NCI-H2196 (cell line): ENCODE results near the gene BRINP2.

Experiments
- DNase-seq: peaks from one replicate; lab custom pipeline; 2025; ENCODE audit not compliant: unreplicated experiment; lab: John Stamatoyannopoulos, UW

BRINP2 gene, protein sequence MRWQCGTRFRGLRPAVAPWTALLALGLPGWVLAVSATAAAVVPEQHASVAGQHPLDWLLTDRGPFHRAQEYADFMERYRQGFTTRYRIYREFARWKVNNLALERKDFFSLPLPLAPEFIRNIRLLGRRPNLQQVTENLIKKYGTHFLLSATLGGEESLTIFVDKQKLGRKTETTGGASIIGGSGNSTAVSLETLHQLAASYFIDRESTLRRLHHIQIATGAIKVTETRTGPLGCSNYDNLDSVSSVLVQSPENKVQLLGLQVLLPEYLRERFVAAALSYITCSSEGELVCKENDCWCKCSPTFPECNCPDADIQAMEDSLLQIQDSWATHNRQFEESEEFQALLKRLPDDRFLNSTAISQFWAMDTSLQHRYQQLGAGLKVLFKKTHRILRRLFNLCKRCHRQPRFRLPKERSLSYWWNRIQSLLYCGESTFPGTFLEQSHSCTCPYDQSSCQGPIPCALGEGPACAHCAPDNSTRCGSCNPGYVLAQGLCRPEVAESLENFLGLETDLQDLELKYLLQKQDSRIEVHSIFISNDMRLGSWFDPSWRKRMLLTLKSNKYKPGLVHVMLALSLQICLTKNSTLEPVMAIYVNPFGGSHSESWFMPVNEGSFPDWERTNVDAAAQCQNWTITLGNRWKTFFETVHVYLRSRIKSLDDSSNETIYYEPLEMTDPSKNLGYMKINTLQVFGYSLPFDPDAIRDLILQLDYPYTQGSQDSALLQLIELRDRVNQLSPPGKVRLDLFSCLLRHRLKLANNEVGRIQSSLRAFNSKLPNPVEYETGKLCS

DNA sequence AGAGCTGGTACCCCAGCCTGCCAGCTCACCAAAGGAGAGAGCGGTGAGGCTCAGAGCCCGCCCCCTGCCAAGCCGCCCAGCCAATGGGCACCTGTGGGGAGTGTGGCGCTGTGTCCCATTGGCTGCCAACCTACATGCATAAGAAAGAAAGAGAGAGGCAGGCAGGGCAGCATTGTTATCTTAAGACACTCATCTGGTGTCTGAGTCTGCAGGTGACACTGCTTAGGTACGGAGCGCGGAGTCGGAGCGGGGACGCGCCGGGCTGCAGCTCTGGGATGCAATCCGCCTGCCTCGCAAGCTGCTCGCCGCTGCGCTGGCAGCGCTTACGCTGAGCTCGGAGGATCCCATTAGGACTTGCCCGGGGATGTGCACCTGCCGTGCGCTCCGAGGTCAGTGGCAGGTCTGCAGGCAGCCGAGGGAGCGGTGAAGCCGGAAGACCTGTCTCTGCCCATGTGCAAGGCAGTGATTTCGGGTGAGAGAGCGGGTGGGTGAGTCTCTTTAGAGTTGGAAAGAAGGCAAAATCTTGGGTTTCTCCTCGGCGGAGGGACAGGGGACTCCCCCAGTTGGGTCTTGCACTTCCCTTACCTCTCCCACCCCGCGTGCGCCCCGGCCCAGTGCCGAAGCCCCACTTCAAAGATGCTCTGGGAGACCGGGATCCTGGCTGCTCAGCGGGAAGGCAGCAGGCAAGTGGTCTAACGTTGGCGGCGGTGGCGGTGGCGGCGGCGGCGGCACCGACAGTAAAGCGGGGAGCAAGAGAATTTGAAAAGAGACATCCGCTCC lies at the start of gene BRINP2:
Gene BRINP2, plus strand, starts transcription at position 203 of the 780 bp plus-strand sequence. CDS start 58,919 bp downstream, outside the sequence.
- no peak for DNase-seq

DNA sequence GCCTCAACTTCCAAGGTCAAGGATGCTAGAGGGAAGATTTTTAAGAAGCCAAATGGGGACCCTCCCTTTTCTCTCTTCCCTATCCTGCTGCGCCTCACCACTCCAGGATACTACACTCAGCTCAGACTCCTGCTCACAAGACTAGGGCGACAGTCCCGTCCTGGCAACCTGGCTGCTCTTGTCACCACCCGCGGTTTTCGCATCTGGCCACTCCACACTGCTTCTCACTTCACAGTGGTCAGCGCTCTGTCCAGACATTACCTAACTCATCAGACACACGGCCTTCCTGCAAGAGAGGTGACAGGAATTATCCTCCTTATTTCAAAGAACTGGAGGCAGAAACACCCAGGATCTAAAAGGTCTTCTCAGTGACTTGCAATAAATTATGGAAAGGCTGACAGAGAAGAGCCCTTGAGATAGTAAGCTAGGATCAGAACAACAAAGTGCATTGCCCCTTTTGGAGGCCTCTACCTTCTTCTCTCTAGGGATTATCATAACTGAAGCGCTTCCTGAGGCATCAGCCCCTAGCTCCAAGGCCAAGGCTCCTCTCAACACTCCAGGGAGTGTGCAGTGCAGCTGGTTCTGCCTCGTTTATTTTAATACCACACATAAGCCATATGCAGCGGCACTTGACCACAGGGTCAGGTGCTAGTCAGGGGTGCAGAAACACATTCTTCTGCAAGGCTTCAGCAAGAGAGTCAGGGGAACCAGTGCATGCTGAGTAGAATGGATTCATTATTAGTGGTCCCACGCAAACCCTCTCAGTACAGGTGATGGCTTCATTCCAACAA lies 48.1 kb upstream of the BRINP2 start:
- DNase-seq = no peak

DNA sequence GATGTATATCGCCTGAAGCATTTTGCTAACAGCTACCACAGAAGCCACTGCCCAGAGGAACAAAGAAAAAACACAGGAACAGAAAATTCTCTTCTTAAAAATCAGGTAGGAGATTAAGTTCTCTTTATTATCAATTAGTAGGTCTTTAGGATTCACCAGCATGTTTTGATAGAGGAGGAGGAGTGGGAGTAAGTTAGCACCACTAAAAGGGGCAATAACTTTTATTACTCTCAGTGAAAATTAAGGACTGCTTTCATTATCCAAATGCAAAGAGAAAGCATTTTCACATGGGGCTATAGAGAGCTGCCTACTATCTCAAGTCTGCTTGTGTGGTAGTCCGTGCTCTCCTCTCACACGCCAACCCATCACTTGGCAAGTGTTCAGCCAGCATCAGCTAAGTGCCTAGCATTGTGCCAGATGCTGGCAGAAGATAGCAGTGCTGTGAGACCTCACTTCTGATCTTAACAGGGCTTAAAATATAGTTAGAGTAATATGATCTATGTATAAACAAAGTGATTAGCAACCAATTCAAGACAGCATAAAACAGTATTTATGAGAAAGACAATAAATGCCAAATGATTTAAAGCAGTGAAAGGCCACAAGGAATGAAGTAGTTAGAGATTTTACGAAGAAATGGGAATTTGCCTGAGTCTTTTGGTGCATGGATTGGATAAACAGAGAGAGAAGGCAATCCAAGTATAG lies 46.0 kb upstream of the BRINP2 start:
- DNase-seq = no peak

DNA sequence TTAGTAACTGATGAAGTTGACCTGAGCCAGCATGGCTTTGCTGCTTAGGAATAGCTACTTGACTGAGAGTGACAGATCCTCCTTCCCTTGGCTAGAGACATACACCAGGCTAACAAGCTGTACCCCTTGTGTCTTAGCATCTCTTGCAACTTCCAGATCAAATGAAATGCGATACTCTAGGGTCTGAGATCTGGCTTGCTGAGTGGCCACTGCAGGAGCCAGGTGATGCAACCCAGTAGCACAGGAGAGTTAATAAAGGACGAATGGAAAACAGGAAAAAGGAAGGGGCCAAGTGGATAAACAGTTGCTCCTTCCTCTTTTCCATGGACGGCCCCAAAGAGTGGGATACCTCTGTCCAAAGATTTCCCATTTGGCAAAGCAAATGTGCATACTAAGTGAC lies 44.5 kb upstream of the BRINP2 start:
- no peak for DNase-seq

DNA sequence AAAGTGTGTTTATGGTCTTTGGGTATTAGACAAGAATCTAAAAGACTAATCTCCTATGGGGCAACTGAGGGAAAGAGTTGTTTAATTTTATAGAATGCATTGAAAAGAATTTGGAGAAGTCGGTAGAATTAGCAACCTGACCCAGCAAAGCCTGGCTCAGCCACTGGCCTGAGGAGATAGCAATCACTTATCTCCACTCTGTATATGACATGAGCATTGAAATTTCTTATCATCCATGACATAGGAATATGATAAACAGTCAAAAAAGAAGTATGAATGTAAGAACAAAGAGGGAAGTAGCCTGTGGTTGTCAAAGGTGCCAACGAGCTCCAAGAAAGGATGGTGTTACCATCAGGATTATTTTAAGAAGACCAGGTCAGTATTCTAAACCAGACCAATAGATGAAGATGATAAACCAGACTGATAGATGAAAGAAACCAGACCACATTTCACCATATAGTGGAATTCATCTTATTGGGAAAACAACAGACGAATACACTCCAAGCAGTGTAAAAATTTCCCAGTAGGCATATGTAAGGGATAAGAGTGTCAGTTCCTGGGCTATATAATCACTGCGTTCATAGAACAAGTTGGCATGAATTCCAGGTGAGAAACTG lies 42.0 kb upstream of the BRINP2 start:
- no peak for DNase-seq

DNA sequence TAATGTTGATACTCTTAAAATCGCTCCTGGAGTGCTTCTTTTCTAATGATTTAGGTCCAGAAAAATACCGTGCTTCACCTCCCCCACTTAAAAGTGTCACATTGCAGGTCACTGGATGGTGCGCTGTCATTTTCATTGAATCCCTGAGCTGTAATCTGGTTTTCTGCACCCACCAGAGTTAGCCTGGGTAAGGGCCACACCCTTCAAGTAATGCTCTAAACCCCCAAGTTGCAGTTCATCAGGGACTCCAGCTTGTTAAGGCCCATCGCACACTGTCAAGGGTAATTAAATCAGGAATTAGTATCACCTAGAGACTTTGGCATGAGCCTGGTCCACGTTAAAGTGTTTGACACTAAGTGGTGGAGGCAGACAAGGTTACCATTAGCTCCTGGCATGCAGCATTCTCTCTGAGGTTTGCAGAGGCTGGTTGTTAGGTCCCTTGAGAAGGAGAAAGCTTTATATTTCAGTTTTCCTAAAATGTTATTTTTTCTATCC lies 40.3 kb upstream of the BRINP2 start:
- no peak for DNase-seq

DNA sequence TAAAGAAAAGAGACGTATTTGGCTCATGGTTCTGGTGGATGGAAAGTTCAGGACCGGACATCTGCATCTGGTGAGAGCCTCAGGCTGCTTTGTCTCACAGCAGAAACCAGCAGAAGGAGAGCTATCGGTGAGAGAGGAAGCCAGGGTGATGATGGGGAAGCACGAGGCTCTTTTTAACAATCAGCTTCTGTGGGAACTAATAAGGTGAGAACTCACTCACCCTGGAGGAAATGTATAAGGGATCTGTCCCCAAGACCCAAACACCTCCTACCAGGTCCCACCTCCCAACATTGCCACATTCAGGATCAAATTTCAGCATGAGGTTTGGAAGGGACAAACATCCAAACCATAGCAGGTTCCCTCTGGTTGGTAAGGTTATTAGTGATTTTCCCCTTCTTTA lies 39.0 kb upstream of the BRINP2 start:
- no peak for DNase-seq

DNA sequence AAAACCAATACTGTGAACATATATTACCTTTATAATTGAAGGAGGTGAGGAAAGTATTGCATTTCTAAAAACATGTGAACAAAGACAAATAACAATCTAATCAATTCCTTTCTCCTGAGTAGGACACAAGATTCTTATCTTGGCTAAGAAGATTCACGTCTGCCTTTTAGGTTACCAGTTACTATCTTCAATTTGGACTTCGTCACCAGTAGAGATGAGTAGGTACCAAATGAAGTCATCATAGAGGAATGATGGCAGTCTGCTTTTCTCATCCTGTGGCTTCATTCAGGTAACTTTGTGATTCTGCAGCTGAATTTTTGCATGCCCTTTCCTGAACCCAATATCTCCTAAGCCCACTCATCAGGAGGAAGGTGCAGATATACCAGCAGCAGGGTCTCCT lies 38.6 kb upstream of the BRINP2 start:
- no peak for DNase-seq

DNA sequence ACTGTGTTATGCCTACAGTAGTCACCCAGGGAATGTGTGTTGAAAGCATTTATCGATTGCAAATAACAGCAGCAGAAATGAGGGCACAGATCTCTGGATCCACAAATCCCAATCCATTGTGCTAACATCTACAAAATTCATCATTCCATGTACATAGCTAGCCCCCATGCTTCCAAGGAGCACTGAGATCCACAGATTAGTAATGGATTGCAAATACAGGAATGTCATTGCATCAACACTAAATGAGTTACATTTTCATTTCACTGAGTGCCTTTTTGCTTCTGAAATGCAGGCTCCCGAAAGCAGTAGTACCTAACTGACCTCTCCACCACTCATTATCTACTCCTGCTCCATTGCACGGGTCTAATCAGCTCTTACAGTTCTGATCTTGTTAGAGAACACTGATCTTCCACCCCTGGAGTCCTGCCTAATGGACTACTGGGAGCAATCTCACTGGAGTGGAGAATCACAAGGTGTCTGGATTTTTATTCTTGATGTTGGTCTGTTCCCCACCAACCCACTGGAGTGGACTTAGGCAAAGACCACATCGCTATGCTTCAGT lies 36.7 kb upstream of the BRINP2 start:
- no peak for DNase-seq

DNA sequence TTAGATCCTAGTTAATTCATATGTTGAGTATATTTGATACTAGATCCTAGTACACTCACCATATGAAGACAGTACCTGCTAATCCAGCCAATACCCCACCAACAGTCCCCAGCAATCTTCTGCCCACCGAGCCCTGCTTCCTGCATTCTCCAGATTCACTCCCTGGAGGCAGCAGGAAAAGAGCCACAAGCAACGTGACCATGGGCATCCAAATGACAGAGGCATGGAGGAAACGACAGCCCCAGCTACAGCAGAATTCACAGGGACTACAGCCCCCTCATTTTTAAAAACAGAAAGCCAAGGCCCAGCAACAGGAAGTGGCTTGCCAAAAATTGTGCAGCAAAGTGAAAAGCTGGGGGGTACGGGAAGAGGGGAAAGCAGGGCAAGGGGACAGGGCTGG lies 35.5 kb upstream of the BRINP2 start:
- DNase-seq = no peak

DNA sequence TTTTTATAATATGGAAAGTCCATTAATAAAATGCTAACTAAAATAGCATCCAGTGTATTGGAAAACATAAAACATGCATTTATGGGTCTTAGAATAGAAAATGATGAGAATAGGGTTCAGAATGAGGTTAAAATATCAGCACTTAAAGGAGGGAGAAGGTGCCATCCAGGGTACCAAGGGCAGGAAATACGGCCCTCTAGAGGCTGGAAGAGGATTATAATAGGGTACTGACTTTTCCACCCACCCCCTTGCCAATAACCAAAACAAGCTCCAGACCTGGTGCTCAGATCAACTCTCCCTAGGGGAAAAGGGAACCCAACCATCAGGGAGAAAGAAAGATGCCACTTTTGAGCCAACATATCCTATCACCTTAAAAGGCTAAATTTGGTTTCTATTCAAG lies 32.9 kb upstream of the BRINP2 start:
- no peak for DNase-seq

DNA sequence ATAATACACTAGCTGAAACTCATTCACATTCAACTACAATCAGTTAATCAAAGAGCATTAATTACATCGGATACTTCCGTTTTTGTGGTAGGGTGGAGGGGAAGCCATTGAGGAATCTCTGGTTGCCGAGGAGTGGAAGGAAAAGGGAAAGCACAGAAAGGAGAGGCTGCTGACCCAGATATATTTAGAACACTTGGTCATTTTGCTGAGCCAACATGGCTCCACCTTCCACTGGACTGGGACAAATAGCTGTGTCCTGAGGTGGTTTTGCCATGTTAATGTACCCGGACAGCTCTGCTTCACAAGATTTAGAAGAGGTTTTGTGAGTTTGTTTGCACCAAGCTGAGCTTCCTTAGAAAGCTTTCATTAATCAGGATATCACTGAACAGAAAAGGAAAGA lies 32.4 kb upstream of the BRINP2 start:
- no peak for DNase-seq

DNA sequence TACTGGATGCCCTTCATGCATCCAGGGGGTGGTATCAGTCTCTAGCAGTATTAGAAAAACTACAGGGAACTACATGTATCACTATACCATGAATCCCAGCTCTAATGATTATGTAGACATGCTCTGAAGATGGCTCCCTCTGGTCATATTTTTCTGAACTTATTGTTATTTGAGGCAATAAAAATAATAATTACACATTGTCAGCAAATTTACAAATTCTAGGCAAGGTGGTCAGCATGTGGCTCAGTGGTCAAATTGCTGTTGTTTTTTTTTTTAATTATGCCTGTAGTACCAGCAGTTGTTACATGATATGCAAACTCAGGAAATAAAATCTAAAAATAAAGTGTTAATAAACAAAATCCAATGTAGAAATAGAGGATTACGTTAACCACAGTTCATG lies 28.7 kb upstream of the BRINP2 start:
- DNase-seq = no peak

DNA sequence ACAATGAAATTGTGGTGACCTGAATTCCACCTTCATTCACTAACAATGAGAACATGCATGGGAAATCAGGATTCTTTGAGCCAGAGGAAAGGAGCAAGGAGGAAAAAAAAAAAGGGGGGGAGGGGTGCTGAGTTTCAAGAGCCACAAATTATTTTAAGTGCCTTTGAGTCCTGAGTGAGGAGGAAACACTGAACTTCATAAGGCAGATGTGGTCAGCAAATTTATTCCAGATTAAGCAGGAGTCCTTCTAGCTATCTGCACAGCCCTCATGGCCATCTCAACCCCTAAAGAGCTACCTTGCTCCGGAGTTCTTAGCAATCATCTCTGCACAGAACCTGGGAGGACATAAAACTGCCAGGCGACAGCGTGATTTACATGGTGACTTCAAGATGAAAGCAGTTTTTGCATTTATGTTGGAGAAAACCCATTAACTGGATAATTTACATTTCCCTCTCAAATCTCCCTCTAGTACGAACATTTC lies 27.9 kb upstream of the BRINP2 start:
- no peak for DNase-seq

DNA sequence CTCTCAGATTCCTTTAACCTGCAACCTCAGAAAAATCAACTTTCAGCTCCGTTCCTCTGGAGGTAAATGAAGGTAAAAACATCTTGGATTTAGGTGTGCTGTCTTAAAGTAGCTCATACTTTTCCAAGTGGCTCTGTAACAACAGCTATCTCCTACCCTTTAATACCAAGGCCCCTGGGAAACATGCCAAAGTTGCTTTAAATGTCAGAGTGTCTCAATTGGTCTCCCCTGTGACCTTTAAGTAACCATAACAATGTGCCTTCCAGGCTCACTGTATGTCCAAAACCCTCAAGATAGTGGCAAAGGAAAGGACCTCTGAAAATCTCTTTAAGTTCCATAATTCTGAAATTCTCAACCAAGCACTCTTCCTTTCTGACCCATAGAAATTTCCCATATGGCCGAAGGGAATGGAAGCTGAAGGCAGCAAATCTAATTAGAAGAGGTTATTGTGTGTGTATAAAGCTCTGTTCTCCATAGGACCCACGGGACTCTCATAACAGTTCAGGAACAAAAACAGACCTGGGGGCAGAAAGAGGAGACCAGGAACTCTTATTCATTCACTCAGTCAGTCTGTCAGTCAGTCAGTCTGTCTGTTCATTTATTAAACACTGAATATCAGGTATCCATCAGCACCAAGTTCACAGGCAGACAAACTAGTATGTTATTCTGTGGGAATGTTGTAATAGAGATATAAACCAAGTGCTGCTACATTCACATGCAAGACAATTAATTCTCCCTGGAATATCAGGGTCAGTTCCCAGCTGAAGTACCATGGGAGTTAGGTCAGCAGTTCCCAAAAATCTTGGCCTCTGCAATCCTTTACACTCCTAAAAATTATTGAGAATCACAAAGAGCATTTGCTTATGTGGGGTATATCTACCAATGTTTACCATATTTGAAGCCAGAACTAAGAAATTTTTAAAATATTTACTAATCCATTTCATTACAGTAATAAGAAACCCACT lies 25.4 kb upstream of the BRINP2 start:
- DNase-seq = no peak

DNA sequence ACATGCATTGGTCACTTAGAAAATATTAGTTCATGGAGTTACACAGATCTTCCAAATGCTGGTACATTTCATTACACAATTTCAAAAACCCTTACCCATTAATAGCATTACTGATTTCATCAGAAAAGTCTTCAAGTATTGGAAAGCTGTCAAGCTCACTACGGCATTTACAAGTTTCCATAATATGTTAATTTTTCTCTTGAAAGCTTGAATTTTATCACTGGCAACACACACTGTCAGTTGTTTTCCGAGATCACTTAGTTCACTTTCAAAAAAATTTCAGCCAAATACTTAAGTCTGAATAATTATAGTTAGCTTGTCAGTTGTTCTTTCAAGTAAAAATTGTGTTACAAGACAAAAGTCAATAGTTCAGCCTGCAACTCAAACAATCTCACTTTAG lies 24.3 kb upstream of the BRINP2 start:
- no peak for DNase-seq

DNA sequence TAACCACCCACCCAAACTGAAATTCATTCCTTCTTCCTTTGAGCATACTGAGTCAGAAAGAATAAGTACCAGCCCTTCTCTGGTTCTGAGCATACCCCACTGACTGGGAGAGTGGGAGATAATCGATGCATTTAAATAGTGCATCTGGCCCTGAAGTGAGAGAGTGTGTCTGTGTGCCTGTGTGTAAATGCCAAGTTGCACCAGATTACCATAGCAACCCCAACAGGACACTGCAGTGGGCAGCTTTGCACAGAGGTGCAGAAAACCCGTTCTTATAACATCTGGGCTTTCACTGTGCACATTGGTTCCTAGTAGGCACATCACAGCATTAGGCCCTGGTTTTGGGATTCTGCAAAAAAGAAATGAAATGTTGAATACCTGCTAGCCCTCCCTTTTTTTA lies 8.5 kb upstream of the BRINP2 start:
- no peak for DNase-seq

DNA sequence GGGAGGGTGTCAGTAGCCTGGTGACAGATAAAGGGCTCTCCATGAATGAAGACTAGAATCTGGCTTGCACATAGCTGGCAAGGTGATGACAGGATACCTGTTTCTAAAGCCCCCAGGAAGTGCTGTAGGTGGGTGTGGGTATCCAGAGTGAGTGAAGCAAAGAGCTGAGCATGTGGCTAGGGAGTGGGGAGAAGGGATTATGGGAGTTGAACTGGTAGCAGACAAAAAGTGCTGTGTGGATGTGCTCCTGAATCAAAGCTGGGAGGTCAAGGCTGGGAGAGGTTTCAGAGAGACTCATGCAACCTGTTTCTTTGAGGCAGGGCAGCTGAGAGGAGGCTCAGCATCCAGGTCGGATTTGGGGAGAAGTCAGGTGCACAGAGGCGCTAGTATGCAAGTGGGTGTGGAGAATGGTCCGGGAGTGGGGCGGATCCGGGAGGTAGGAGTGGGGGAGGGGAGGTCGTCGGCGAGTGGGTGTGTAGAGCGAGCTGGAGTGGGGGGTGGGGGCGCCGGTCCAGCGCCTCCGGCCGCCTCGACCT lies 6.8 kb upstream of the BRINP2 start:
- DNase-seq = no peak
